GM19239 (cell line): ENCODE measurements around the gene KRTAP21-1.
"Not testable (repeated sequence)": the region's sequence is repeated elsewhere in the genome, so short reads cannot be mapped to it uniquely, and the experiment has no call there.

Experiments used
- DNase-seq: peaks from one replicate; pipeline ENCODE4 v3.0.0; 2011; ENCODE audit warnings: low spot score; ENCODE audit not compliant: insufficient read length
- FAIRE-seq: peaks from 2 replicates; lab custom pipeline; 2011; peaks lifted over from hg19 to GRCh38; lab: Jason Lieb, UNC

The KRTAP21-1 gene

GRCh38 chr21:30755328-30755727 lies at the start of gene KRTAP21-1:
KRTAP21-1 (minus strand) TSS chr21:30755428; CDS start chr21:30755378, 50 bp downstream.
- not testable (repeated sequence) for FAIRE-seq, DNase-seq

- DNase-seq (no peak), FAIRE-seq (no peak)
Observed at GRCh38 chr21:30800605-30801004, 45.4 kb upstream of the KRTAP21-1 start.

- no peak for FAIRE-seq
- DNase-seq, result no peak
Observed at GRCh38 chr21:30793581-30794314, 38.5 kb upstream of the KRTAP21-1 start.

- DNase-seq, result no peak
- no peak for FAIRE-seq
Observed at GRCh38 chr21:30779249-30779648, 24.0 kb upstream of the KRTAP21-1 start.

- no peak for FAIRE-seq
- DNase-seq, result no peak
Observed at GRCh38 chr21:30769724-30770431, 14.7 kb upstream of the KRTAP21-1 start.

- DNase-seq, result no peak
- no peak for FAIRE-seq
Observed at GRCh38 chr21:30760776-30761175, 5.5 kb upstream of the KRTAP21-1 start.

GRCh38 chr21:30758306-30758705 lies 3.1 kb upstream of the KRTAP21-1 start:
- no peak for FAIRE-seq

GRCh38 chr21:30747159-30747558 lies 8.1 kb downstream of the KRTAP21-1 start, which contains the start of gene KRTAP21-2:
KRTAP21-2 (minus strand) TSS chr21:30747259; CDS start chr21:30747202, 57 bp downstream.
- FAIRE-seq, result no peak
- no peak for DNase-seq

More at GRCh38 chr21:30758306-30758705, 3.1 kb upstream of the KRTAP21-1 start:
- no peak for DNase-seq

GRCh38 chr21:30740462-30740861 lies 14.8 kb downstream of the KRTAP21-1 start:
- FAIRE-seq (no peak), DNase-seq (no peak)

- no peak for DNase-seq
- no peak for FAIRE-seq
Observed at GRCh38 chr21:30733026-30733425, 22.2 kb downstream of the KRTAP21-1 start.

- DNase-seq (no peak), FAIRE-seq (no peak)
Observed at GRCh38 chr21:30726726-30727125, 28.5 kb downstream of the KRTAP21-1 start.

GRCh38 chr21:30719401-30719800 lies 35.8 kb downstream of the KRTAP21-1 start:
- FAIRE-seq (no peak), DNase-seq (no peak)

- FAIRE-seq (no peak), DNase-seq (no peak)
Observed at GRCh38 chr21:30718239-30718909, 36.9 kb downstream of the KRTAP21-1 start, which contains the start of gene KRTAP21-3. KRTAP21-3 (minus strand) TSS chr21:30718777; CDS start chr21:30718759, 18 bp downstream.

GRCh38 chr21:30717105-30717504 lies 38.1 kb downstream of the KRTAP21-1 start:
- FAIRE-seq, result no peak
- no peak for DNase-seq

- no peak for FAIRE-seq
- DNase-seq, result no peak
Observed at GRCh38 chr21:30714946-30715345, 40.3 kb downstream of the KRTAP21-1 start.

- DNase-seq (no peak), FAIRE-seq (no peak)
Observed at GRCh38 chr21:30714456-30714855, 40.8 kb downstream of the KRTAP21-1 start.

- no peak for FAIRE-seq
- no peak for DNase-seq
Observed at GRCh38 chr21:30713766-30714165, 41.5 kb downstream of the KRTAP21-1 start.

- FAIRE-seq (no peak), DNase-seq (no peak)
Observed at GRCh38 chr21:30710499-30710898, 44.7 kb downstream of the KRTAP21-1 start.

GRCh38 chr21:30707409-30707808 lies 47.8 kb downstream of the KRTAP21-1 start:
- FAIRE-seq, result no peak
- no peak for DNase-seq
